Measurements from ENCODE around the gene MAPT.

GRCh38 chr17:45950888-45951287 is 56.5 kb downstream of the MAPT start:
- no peak for TF ChIP-seq CTCF (conservative IDR thresholded peaks at IDR 0.05; ENCODE audit: low read depth, low read length)
- no peak for TF ChIP-seq EZH2 (IDR thresholded peaks at IDR 0.05; ENCODE audit: low read length, unreplicated experiment)
- TF ChIP-seq EZH2phosphoT487 (IDR thresholded peaks at IDR 0.05; ENCODE audit: borderline replicate concordance, low read length) = no peak

All from PC-3 (cell line).